ENCODE measurements around the gene NFATC2IP.

GRCh38 chr16:28992496-28992895 lies 41.8 kb downstream of the NFATC2IP start:
- TF ChIP-seq JUND (IDR thresholded peaks at IDR 0.05) (no peak), ATF3 (IDR thresholded peaks at IDR 0.05) (no peak), CTCF (IDR thresholded peaks at IDR 0.05; ENCODE audit: low read depth, low read length, missing input control) (no peak), MAX (IDR thresholded peaks at IDR 0.05) (no peak), REST (IDR thresholded peaks at IDR 0.05) (no peak), NR2F2 (IDR thresholded peaks at IDR 0.05) (no peak), HNF4G (IDR thresholded peaks at IDR 0.05) (no peak), SP1 (IDR thresholded peaks at IDR 0.05) (no peak), GABPA (IDR thresholded peaks at IDR 0.05 in 1 of 2, conservative IDR thresholded peaks at IDR 0.05 in 1 of 2) (no peak)

Measured in liver (tissue), 3 donors.